ENCODE results near the gene CLDN6. TPM values are rescaled to one million over a fixed set of nuclear protein-coding genes. Genes with fewer than 3 reads are reported as not detected.

The CLDN6 gene
- total RNA-seq, 1 donor, result under 0.01 TPM

DNA sequence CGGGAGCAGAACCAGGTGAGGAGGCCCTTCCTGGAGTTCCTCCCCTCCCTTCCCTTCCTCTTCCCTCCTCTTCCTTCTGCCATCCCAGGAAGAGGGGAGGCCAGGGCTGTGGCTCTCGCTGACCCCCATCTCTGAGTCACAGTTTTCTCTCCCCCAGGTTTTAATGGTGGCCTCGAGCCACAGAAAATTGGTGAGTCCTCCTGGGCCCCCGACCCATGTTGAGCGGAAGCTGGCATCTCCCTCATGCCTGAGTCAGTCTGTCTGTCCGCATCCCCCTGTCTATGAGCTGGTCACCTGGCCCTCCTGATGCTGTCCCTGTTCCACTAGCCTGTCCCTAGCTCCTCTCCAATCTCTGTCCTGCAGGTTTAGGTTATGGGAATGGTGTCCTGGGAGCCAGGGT is 18.1 kb downstream of the CLDN6 start:
- Histone ChIP-seq H3K9me3 (ENCODE audit: low read depth, low read length) (no peaks in the 10 kb centered on the region), H3K4me1 (ENCODE audit: insufficient read depth, low read length) (no peaks in the 10 kb centered on the region), H4K20me1 (ENCODE audit: insufficient read depth, low read length) (no peaks in the 10 kb centered on the region), H3K79me2 (ENCODE audit: insufficient read depth, low read length) (no peaks in the 10 kb centered on the region), H3K27ac (ENCODE audit: low read depth, low read length) (no peak overlapping the region), H3K4me3 (ENCODE audit: insufficient read depth, low read length) (no peak overlapping the region), H2AFZ (ENCODE audit: low read length) (no peak overlapping the region), H3K4me2 (ENCODE audit: insufficient read depth, low read length) (no peak overlapping the region), H3K36me3 (ENCODE audit: insufficient read depth, low read length) (no peaks in the 10 kb centered on the region), H3K27me3 (ENCODE audit: insufficient read depth, low read length) (peaks cover 30% of the 10 kb centered on the region)
- TF ChIP-seq, protein P1, sequence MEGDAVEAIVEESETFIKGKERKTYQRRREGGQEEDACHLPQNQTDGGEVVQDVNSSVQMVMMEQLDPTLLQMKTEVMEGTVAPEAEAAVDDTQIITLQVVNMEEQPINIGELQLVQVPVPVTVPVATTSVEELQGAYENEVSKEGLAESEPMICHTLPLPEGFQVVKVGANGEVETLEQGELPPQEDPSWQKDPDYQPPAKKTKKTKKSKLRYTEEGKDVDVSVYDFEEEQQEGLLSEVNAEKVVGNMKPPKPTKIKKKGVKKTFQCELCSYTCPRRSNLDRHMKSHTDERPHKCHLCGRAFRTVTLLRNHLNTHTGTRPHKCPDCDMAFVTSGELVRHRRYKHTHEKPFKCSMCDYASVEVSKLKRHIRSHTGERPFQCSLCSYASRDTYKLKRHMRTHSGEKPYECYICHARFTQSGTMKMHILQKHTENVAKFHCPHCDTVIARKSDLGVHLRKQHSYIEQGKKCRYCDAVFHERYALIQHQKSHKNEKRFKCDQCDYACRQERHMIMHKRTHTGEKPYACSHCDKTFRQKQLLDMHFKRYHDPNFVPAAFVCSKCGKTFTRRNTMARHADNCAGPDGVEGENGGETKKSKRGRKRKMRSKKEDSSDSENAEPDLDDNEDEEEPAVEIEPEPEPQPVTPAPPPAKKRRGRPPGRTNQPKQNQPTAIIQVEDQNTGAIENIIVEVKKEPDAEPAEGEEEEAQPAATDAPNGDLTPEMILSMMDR (IDR thresholded peaks at IDR 0.05; ENCODE audit: extremely low read depth, low read depth, low read length), result no peak
- DNase-seq (ENCODE audit: insufficient read length, low spot score, missing footprints), result peak; percentile 86

DNA sequence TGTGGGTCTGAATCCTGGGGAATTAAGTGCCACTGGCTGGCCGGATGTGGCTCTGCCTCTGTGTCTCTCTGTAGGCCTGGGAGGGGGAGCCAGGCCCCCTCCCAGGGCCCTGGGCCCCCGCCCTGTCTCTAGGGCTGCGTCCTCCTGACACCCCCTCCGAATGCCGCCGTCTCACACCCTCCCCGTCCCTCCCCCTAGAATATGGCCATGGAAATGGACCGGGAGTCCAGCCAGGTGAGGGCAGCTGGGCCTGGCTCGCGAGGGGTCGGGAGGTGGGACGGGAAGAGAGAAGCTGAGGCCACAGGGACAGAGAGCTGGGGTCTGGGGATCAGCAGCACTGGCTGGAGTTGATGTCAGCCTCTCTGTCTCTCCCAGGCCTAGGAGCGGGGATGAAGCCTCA is 21.7 kb downstream of the CLDN6 start:
- no peaks in the 10 kb centered on the region for H3K36me3 ChIP-seq (ENCODE audit: insufficient read depth, low read length)
- no peak for DNase-seq (ENCODE audit: insufficient read length, low spot score, missing footprints)
- no peaks in the 10 kb centered on the region for H3K9me3 ChIP-seq (ENCODE audit: low read depth, low read length)
- H4K20me1 ChIP-seq (ENCODE audit: insufficient read depth, low read length), result no peaks in the 10 kb centered on the region
- H3K4me2 ChIP-seq (ENCODE audit: insufficient read depth, low read length), result no peak overlapping the region
- TF ChIP-seq, protein P1 (IDR thresholded peaks at IDR 0.05; ENCODE audit: extremely low read depth, low read depth, low read length), result no peak
- H3K27me3 ChIP-seq (ENCODE audit: insufficient read depth, low read length), result peaks cover 27% of the 10 kb centered on the region
- no peaks in the 10 kb centered on the region for H3K79me2 ChIP-seq (ENCODE audit: insufficient read depth, low read length)
- no peak overlapping the region for H2AFZ ChIP-seq (ENCODE audit: low read length)
- no peaks in the 10 kb centered on the region for H3K4me1 ChIP-seq (ENCODE audit: insufficient read depth, low read length)
- H3K27ac ChIP-seq (ENCODE audit: low read depth, low read length), result no peak overlapping the region
- no peak overlapping the region for H3K4me3 ChIP-seq (ENCODE audit: insufficient read depth, low read length)

DNA sequence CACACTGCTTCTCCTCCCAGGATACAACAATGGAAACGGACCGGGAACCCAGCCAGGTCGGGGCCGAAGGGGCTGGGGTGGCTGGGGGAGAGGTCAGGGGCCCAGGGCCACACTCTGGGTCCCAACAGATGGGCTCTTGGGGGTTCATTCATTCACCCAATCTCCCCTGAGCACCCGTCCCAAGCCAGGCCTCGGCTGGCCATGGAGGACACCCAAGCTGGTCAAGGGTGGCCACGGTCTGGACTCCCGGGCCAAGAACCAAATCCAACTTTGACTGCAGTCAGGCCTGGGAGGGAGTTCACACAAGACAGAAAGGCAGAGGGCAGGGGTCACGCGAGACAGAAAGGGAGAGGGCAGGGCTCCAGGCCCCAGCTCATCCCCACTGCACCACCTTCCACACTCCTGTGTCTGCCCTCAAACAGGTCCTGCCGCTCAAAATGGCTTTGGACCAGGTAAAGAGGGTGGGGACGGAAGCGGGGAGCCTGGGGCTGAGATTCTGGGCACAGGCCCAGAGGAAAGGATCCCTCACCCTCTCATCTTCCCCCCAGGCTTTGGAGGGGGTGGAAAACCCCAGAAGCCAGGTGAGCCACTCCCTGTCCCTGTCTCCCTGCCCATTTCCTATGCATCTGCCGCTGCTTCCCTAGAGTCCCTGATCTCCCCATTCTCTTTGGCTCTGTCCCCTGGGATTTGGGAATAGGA is 25.5 kb downstream of the CLDN6 start:
- no peaks in the 10 kb centered on the region for H4K20me1 ChIP-seq (ENCODE audit: insufficient read depth, low read length)
- H3K27me3 ChIP-seq (ENCODE audit: insufficient read depth, low read length), result peaks cover 18% of the 10 kb centered on the region
- no peak overlapping the region for H2AFZ ChIP-seq (ENCODE audit: low read length)
- TF ChIP-seq, protein P1 (IDR thresholded peaks at IDR 0.05; ENCODE audit: extremely low read depth, low read depth, low read length), result no peak
- DNase-seq (ENCODE audit: insufficient read length, low spot score, missing footprints), result no peak
- no peaks in the 10 kb centered on the region for H3K4me1 ChIP-seq (ENCODE audit: insufficient read depth, low read length)
- H3K27ac ChIP-seq (ENCODE audit: low read depth, low read length), result no peak overlapping the region
- no peaks in the 10 kb centered on the region for H3K9me3 ChIP-seq (ENCODE audit: low read depth, low read length)
- no peak overlapping the region for H3K4me2 ChIP-seq (ENCODE audit: insufficient read depth, low read length)
- no peak overlapping the region for H3K4me3 ChIP-seq (ENCODE audit: insufficient read depth, low read length)
- H3K36me3 ChIP-seq (ENCODE audit: insufficient read depth, low read length), result no peaks in the 10 kb centered on the region
- no peaks in the 10 kb centered on the region for H3K79me2 ChIP-seq (ENCODE audit: insufficient read depth, low read length)

GRCh38 chr16:2991566-2992261 is 26.3 kb downstream of the CLDN6 start:
- H3K27ac ChIP-seq (ENCODE audit: low read depth, low read length), result no peak overlapping the region
- H3K36me3 ChIP-seq (ENCODE audit: insufficient read depth, low read length), result no peaks in the 10 kb centered on the region
- no peak overlapping the region for H3K4me3 ChIP-seq (ENCODE audit: insufficient read depth, low read length)
- H4K20me1 ChIP-seq (ENCODE audit: insufficient read depth, low read length), result no peaks in the 10 kb centered on the region
- H3K9me3 ChIP-seq (ENCODE audit: low read depth, low read length), result no peaks in the 10 kb centered on the region
- H3K79me2 ChIP-seq (ENCODE audit: insufficient read depth, low read length), result no peaks in the 10 kb centered on the region
- H3K27me3 ChIP-seq (ENCODE audit: insufficient read depth, low read length), result peaks cover 13% of the 10 kb centered on the region
- H3K4me2 ChIP-seq (ENCODE audit: insufficient read depth, low read length), result no peak overlapping the region
- TF ChIP-seq, protein P1 (IDR thresholded peaks at IDR 0.05; ENCODE audit: extremely low read depth, low read depth, low read length), result no peak
- H2AFZ ChIP-seq (ENCODE audit: low read length), result no peak overlapping the region
- H3K4me1 ChIP-seq (ENCODE audit: insufficient read depth, low read length), result no peaks in the 10 kb centered on the region
- no peak for DNase-seq (ENCODE audit: insufficient read length, low spot score, missing footprints)
